HepG2 (cell line): ENCODE data around the gene IL1RAPL1. TPM values are rescaled to one million over a fixed set of nuclear protein-coding genes. Genes with fewer than 3 reads are reported as not detected.

Source experiments
- ATAC-seq: fragments of 200-7000 bp; cut with Tn5 transposase; 3 replicates; pipeline ENCODE4 v1.9.1; 2020; ENCODE audit warnings: mild to moderate bottlenecking, moderate library complexity
- BruUV-seq: library from RNA; stranded (reverse); fragments of 400-500 nt; replicated peaks from 2 replicates; lab custom pipeline; 2021; lab: Mats Ljungman, UMichigan
- CTCF ChIA-PET: fragments of 300-600 bp; formaldehyde crosslinking; extraction: SDS; loops from one replicate; lab custom pipeline; 2021; ENCODE audit warnings: low total read pairs, inconsistent platforms, low intra/inter-chr PET ratio; lab: Yijun Ruan, JAX
- POLR2A ChIA-PET: fragments of 350-600 bp; sonication (Branson Sonifier 250); formaldehyde crosslinking; loops from one replicate; lab custom pipeline; 2020; ENCODE audit warnings: antibody characterized with exemption, inconsistent platforms; lab: Yijun Ruan, JAX
- DNase-seq: peaks from one replicate; pipeline ENCODE4 v3.0.0-alpha.2; 2015; ENCODE audit warnings: low spot score
- FAIRE-seq: peaks from 3 replicates; lab custom pipeline; 2011; peaks lifted over from hg19 to GRCh38; lab: Jason Lieb, UNC
- H2AFZ ChIP-seq: one replicate; pipeline ENCODE4 v1.6.1; 2011; ENCODE audit warnings: low read length, inconsistent platforms
- H3K27ac ChIP-seq: fragments of 300-600 bp; 3 replicates; pipeline ENCODE4 v1.8.0; 2011; ENCODE audit warnings: mixed run types, mild to moderate bottlenecking, mixed read lengths, low read length, inconsistent platforms; ENCODE audit not compliant: insufficient read depth; ENCODE audit errors: extremely low read length
- H3K27me3 ChIP-seq, 2 experiments: fragments of 200-600 bp in 1 of 2; 2 replicates in 1 of 2; 3 replicates in 1 of 2; pipeline versions ENCODE4 v1.6.0 to v1.8.0; 2011; ENCODE audit warnings: low read length in 2 of 2, mild to moderate bottlenecking in 2 of 2, moderate library complexity in 2 of 2, inconsistent platforms in 1 of 2; ENCODE audit not compliant: insufficient read depth in 2 of 2, control insufficient read depth in 1 of 2
- H3K36me3 ChIP-seq, 2 experiments: fragments of 200-600 bp in 1 of 2; replicated peaks in 1 of 2; 2 replicates in 1 of 2; 3 replicates in 1 of 2; pipeline versions ENCODE4 v1.5.1 to v1.8.0; 2011; ENCODE audit warnings: low read length in 2 of 2, inconsistent platforms in 1 of 2; ENCODE audit not compliant: insufficient read depth in 2 of 2, control insufficient read depth in 1 of 2
- H3K4me1 ChIP-seq: 2 replicates; pipeline ENCODE4 v1.5.1; 2012; ENCODE audit warnings: low read length, inconsistent platforms; ENCODE audit not compliant: insufficient read depth
- H3K4me2 ChIP-seq: 2 replicates; pipeline ENCODE4 v1.6.0; 2011; ENCODE audit warnings: low read depth, low read length, inconsistent platforms
- H3K4me3 ChIP-seq, 3 experiments: fragments of 200-600 bp in 1 of 3; sonication (generic), shearing (Covaris generic) in 1 of 3; replicated peaks in 1 of 3; 2 replicates each; pipeline ENCODE4 v1.5.1; 2011 to 2016; ENCODE audit warnings: low read length in 3 of 3, inconsistent platforms in 2 of 3, low read depth in 2 of 3, mild to moderate bottlenecking in 2 of 3, control low read depth in 1 of 3, mixed read lengths in 1 of 3; ENCODE audit not compliant: insufficient read depth in 1 of 3
- H3K79me2 ChIP-seq: one replicate; pipeline ENCODE4 v1.6.1; 2011; ENCODE audit warnings: low read length, inconsistent platforms; ENCODE audit not compliant: insufficient read depth
- H3K9ac ChIP-seq: 2 replicates; pipeline ENCODE4 v1.6.0; 2011; ENCODE audit warnings: mild to moderate bottlenecking, low read depth, low read length, inconsistent platforms; ENCODE audit not compliant: insufficient read depth
- H3K9me3 ChIP-seq: 2 replicates; pipeline ENCODE4 v1.5.1; 2012; ENCODE audit warnings: mild to moderate bottlenecking, low read length
- H4K20me1 ChIP-seq: 2 replicates; pipeline ENCODE4 v1.6.0; 2011; ENCODE audit warnings: inconsistent platforms, mild to moderate bottlenecking, low read length, moderate library complexity; ENCODE audit not compliant: insufficient read depth
- ARID5B ChIP-seq: IDR thresholded peaks from 2 replicates; pipeline ENCODE4 v1.4.0; 2020; ENCODE audit warnings: mild to moderate bottlenecking, missing genetic modification reagents
- FUBP1 ChIP-seq: sonication (generic); formaldehyde crosslinking; IDR thresholded peaks from 2 replicates; pipeline ENCODE4 v1.5.1; 2020; ENCODE audit warnings: missing genetic modification reagents, mild to moderate bottlenecking, borderline replicate concordance
- HNF4G ChIP-seq, 2 experiments: sonication (generic) in 1 of 2; formaldehyde crosslinking in 1 of 2; IDR thresholded peaks; 2 replicates each; pipeline versions ENCODE4 v1.4.0 to v1.6.1; 2011 to 2020; ENCODE audit warnings: borderline replicate concordance in 2 of 2, low read depth in 2 of 2, mild to moderate bottlenecking in 2 of 2, low read length in 1 of 2, missing genetic modification reagents in 1 of 2, moderate library complexity in 1 of 2
- KDM2A ChIP-seq: sonication (generic); formaldehyde crosslinking; IDR thresholded peaks from 2 replicates; pipeline ENCODE4 v1.4.0; 2020; ENCODE audit warnings: low read depth, missing genetic modification reagents, borderline replicate concordance
- NCOA2 ChIP-seq: sonication (generic); formaldehyde crosslinking; IDR thresholded peaks from 2 replicates; pipeline ENCODE4 v1.8.0; 2022; ENCODE audit warnings: inconsistent platforms
- PBX3 ChIP-seq: sonication (generic); formaldehyde crosslinking; IDR thresholded peaks from 2 replicates; pipeline ENCODE4 v1.8.1; 2023; ENCODE audit warnings: missing genetic modification reagents, inconsistent platforms, borderline replicate concordance
- REL ChIP-seq: sonication (generic); formaldehyde crosslinking; conservative IDR thresholded peaks from 2 replicates; pipeline ENCODE4 v1.8.0; 2022; ENCODE audit warnings: mild to moderate bottlenecking, missing genetic modification reagents, moderate library complexity
- SAP130 ChIP-seq: IDR thresholded peaks from 2 replicates; pipeline ENCODE4 v1.6.1; 2016; ENCODE audit warnings: low read depth
- SNAI1 ChIP-seq: sonication (generic); formaldehyde crosslinking; IDR thresholded peaks from 2 replicates; pipeline ENCODE4 v1.5.0; 2020; ENCODE audit warnings: mild to moderate bottlenecking, missing genetic modification reagents, borderline replicate concordance
- TBL1XR1 ChIP-seq: fragments of 150-350 bp; IDR thresholded peaks from 2 replicates; pipeline ENCODE4 v1.6.1; 2014; ENCODE audit warnings: borderline replicate concordance, low read length; ENCODE audit not compliant: partially characterized antibody
- XRCC5 ChIP-seq: fragments of 200-400 bp; formaldehyde crosslinking; optimal IDR thresholded peaks from 2 replicates; pipeline ENCODE3; 2017; ENCODE audit warnings: mild to moderate bottlenecking, low read length
- ZNF335 ChIP-seq: sonication (generic); formaldehyde crosslinking; IDR thresholded peaks from 2 replicates; pipeline ENCODE4 v1.4.0; 2020; ENCODE audit warnings: missing genetic modification reagents
- ZNF546 ChIP-seq: sonication (generic); formaldehyde crosslinking; conservative IDR thresholded peaks from 2 replicates; pipeline ENCODE4 v1.8.1; 2023; ENCODE audit warnings: mild to moderate bottlenecking, missing genetic modification reagents
- ZNF549 ChIP-seq: sonication (generic); formaldehyde crosslinking; IDR thresholded peaks from 2 replicates; pipeline ENCODE4 v1.5.0; 2020; ENCODE audit warnings: missing genetic modification reagents
- ZNF768 ChIP-seq: sonication (generic); formaldehyde crosslinking; IDR thresholded peaks from 2 replicates; pipeline ENCODE4 v1.4.0; 2020; ENCODE audit warnings: missing genetic modification reagents
- WGBS: methylation state at CpG from one replicate; pipeline ENCODE4 v1.1.6; 2017; ENCODE audit warnings: low lambda C conversion rate; 5-methylcytosine and 5-hydroxymethylcytosine counted together
- in situ Hi-C: cut with HindIII; loops from 2 replicates; pipeline ENCODE4 v1.10.0; 2017; ENCODE audit warnings: low pct_unique_long_range_greater_than_20kb; ENCODE audit not compliant: extremely low pct_ligation_motif_present
- intact Hi-C: fragments of 100-400 bp; cut with micrococcal nuclease; formaldehyde crosslinking; loops from one replicate; pipeline ENCODE4 v1.10.0; 2022; ENCODE audit not compliant: unreplicated experiment
- polyA plus RNA-seq, 8 experiments: library from polyadenylated mRNA; depleted of rRNA in 3 of 8; stranded (reverse) in 7 of 8; unstranded in 1 of 8; fragments of >200 nt; fragmentation: Illumina TruSeq in 4 of 8; extraction: Trizol in 4 of 8; gene quantifications; 2 replicates each; pipeline versions ENCODE4 v1.2.1 to v1.2.3, GENCODE V29; 2011 to 2016; ENCODE audit warnings: low read depth in 4 of 8, missing spikeins in 1 of 8, mixed read lengths in 1 of 8; ENCODE audit not compliant: insufficient read depth in 1 of 8
- total RNA-seq, 5 experiments: library from RNA; depleted of rRNA; stranded (reverse); fragments of >200 nt; fragmentation: Illumina TruSeq; extraction: Trizol; gene quantifications; 2 replicates each; pipeline ENCODE4 v1.2.3, GENCODE V29; 2016; ENCODE audit warnings: low read depth in 1 of 5

Gene IL1RAPL1
- total and polyA plus RNA-seq, 2 of the 13 experiments (the other 11 are each of a cell fraction or from before 2014, with no cell fraction given) = 0.04 TPM; not detected in 1

GRCh38 chrX:29067351-29067750, 480.1 kb downstream of the IL1RAPL1 start (continued):
- TF ChIP-seq FUBP1 (CRISPR knock-in tag) = no peak

GRCh38 chrX:29071525-29072320, 484.5 kb downstream of the IL1RAPL1 start:
- WGBS = 20% methylated on average over 5 of the region's 5 CpGs
- CTCF ChIA-PET = no interaction called here
- Histone ChIP-seq H3K4me2 (no peak overlapping the region), H4K20me1 (no peaks in the 10 kb centered on the region), H2AFZ (no peak overlapping the region), H3K36me3 (no peaks in the 10 kb centered on the region), H3K9ac (no peak overlapping the region), H3K4me1 (no peaks in the 10 kb centered on the region), H3K79me2 (no peaks in the 10 kb centered on the region), H3K9me3 (no peaks in the 10 kb centered on the region), H3K27me3 (no peaks in the 10 kb centered on the region), H3K27ac (no peak overlapping the region), H3K4me3 (no peak overlapping the region)
- intact Hi-C loops (no loop called here), in situ Hi-C loops (no loop called here)
- BruUV-seq = no TSS peak
- DNase-seq (no peak), FAIRE-seq (no peak), ATAC-seq (no peak)
- POLR2A ChIA-PET = no interaction called here
- TF ChIP-seq SNAI1 (no peak), TBL1XR1 (no peak), PBX3 (no peak), ZNF546 (CRISPR knock-in tag) (no peak), REL (CRISPR knock-in tag) (no peak), XRCC5 (no peak), ARID5B (CRISPR knock-in tag) (no peak), SAP130 (CRISPR knock-in tag) (no peak), KDM2A (CRISPR knock-in tag) (no peak), ZNF335 (CRISPR knock-in tag) (no peak), ZNF549 (CRISPR knock-in tag) (no peak), ZNF768 (CRISPR knock-in tag) (no peak), HNF4G (IDR thresholded peaks at IDR 0.05; ENCODE audit: borderline replicate concordance, low read depth, low read length) (no peak), HNF4G (CRISPR knock-in tag; IDR thresholded peaks at IDR 0.05; ENCODE audit: borderline replicate concordance, low read depth) (no peak), NCOA2 (CRISPR knock-in tag) (no peak)
